Osteocyte (in vitro differentiated cells): ENCODE results near the gene GLYR1. TPM values are rescaled to one million over a fixed set of nuclear protein-coding genes. Genes with fewer than 3 reads are reported as not detected.

Experiments used
- DNase-seq: peaks from one replicate; pipeline ENCODE4 v3.0.0; 2021; ENCODE audit warnings: mixed read lengths; ENCODE audit not compliant: unreplicated experiment; ENCODE audit errors: extremely low spot score
- H3K27ac Mint-ChIP-seq: one replicate; pipeline ENCODE4 v1.8.0; 2021; ENCODE audit warnings: mild to moderate bottlenecking, mixed read lengths; ENCODE audit not compliant: unreplicated experiment
- H3K27me3 Mint-ChIP-seq: one replicate; pipeline ENCODE4 v1.8.0; 2021; ENCODE audit warnings: mixed read lengths; ENCODE audit not compliant: unreplicated experiment
- H3K36me3 Mint-ChIP-seq: one replicate; pipeline ENCODE4 v1.8.0; 2021; ENCODE audit warnings: mixed read lengths; ENCODE audit not compliant: unreplicated experiment
- H3K4me1 Mint-ChIP-seq: one replicate; pipeline ENCODE4 v1.8.0; 2021; ENCODE audit warnings: mixed read lengths; ENCODE audit not compliant: unreplicated experiment
- H3K4me3 Mint-ChIP-seq: one replicate; pipeline ENCODE4 v1.8.0; 2021; ENCODE audit warnings: mild to moderate bottlenecking, moderate library complexity, mixed read lengths; ENCODE audit not compliant: unreplicated experiment
- H3K9me3 Mint-ChIP-seq: one replicate; pipeline ENCODE4 v1.8.0; 2021; ENCODE audit warnings: mixed read lengths; ENCODE audit not compliant: unreplicated experiment
- total RNA-seq: library from RNA; stranded (reverse); gene quantifications from 2 replicates; pipeline ENCODE4 v1.2.1, GENCODE V29; 2021
- TF ChIP-seq, protein P1 (sequence below): fragments of 200-600 bp; sonication (generic); IDR thresholded peaks from 2 replicates; pipeline ENCODE4 v1.5.0; 2021; ENCODE audit warnings: antibody characterized with exemption, mild to moderate bottlenecking, moderate library complexity

The GLYR1 gene
- total RNA-seq, 1 donor from 2014 or later = 76.9 TPM

DNA sequence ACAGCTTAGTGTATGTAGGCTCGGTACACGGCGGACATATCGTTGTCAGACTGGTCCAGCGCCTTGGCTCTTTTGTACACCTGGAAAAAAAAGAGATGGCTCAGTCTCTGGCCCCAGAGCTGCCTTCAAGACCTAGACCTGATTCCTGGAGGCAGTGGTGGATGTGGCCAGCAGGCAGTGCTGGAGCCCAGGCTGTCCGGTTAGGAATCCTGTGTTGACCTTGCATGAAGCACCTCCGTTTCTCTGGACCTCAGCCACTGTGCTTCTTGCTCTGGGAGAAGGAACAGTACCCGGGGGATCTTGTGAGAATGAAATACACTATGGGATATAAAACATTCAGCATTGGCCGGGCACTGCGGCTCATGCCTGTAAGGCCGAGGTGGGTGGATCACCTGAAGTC lies 41.9 kb downstream of the GLYR1 start:
- Mint-ChIP-seq H3K36me3 (peaks cover 19% of the 10 kb centered on the region), H3K4me1 (peaks cover 19% of the 10 kb centered on the region), H3K27me3 (no peaks in the 10 kb centered on the region), H3K27ac (no peak overlapping the region), H3K9me3 (no peaks in the 10 kb centered on the region), H3K4me3 (no peak overlapping the region)
- no peak for DNase-seq
- TF ChIP-seq, protein P1, sequence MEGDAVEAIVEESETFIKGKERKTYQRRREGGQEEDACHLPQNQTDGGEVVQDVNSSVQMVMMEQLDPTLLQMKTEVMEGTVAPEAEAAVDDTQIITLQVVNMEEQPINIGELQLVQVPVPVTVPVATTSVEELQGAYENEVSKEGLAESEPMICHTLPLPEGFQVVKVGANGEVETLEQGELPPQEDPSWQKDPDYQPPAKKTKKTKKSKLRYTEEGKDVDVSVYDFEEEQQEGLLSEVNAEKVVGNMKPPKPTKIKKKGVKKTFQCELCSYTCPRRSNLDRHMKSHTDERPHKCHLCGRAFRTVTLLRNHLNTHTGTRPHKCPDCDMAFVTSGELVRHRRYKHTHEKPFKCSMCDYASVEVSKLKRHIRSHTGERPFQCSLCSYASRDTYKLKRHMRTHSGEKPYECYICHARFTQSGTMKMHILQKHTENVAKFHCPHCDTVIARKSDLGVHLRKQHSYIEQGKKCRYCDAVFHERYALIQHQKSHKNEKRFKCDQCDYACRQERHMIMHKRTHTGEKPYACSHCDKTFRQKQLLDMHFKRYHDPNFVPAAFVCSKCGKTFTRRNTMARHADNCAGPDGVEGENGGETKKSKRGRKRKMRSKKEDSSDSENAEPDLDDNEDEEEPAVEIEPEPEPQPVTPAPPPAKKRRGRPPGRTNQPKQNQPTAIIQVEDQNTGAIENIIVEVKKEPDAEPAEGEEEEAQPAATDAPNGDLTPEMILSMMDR = no peak

DNA sequence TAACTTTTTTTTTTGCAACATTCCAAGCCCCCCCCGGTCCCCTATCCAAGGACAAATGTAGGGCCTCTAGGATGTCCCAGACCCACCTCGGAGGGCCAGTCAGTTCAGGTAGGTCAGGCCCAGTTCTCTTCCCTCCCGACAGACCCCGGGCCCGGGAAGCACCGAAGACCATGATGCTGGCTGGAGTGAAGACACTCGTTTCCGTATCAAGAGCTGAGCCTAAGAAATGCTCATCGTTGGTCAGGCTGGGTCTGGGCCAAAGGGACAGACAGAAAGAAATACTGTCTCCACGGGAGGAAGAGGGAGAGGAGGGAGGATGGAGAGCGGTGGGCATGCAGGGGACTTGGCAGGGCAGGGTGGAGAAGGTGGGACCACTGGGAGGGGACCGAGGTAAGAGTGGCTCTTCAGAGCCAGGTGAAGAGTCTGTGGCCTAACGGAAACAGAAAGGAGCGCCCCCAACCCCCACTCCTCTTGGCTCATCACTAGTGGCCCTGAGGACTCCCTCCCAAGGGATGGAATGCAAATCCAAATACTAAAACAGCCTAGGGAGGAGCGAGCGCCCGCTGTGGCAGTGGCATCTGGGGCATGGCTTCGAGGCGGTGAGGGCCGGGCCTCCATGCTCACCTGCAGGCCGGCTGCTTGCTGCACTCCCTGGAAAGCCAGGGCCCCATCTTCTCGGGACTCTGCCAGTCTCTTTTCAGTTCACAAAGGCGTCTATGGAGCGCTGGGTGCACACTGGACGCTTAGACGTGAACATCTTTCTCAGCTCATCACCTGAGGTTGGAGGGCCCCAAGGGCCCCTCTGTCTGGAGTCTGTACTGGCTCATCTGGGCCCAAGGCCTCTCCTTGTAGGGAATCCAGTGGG lies 43.0 kb downstream of the GLYR1 start:
- no peaks in the 10 kb centered on the region for H3K9me3 Mint-ChIP-seq
- peaks cover 19% of the 10 kb centered on the region for H3K4me1 Mint-ChIP-seq
- no peaks in the 10 kb centered on the region for H3K27me3 Mint-ChIP-seq
- peaks cover 18% of the 10 kb centered on the region for H3K36me3 Mint-ChIP-seq
- H3K27ac Mint-ChIP-seq = no peak overlapping the region
- TF ChIP-seq, protein P1 = no peak
- peak overlapping the region; percentile 22 for H3K4me3 Mint-ChIP-seq
- no peak for DNase-seq

DNA sequence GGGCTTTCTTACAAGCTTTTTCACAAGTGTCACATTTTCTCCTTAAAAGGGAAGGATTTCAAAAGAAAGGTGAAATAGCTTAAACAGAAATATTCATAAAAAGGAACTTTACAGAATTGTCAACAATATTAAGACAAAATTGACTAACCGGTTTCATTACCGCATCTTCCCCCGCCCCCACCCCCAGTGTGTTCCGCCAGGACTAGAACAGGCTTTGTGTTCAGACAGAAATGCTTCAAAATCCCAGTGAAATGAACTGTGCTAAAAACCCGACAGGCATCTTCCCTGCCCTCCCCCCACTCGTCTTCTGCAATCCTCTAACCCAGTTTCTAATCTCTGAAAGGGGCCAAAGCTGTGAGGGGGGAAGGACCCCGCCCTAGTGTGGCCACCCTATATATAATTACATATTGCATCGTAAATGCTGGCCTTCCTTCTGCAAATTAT lies 43.7 kb downstream of the GLYR1 start:
- H3K27me3 Mint-ChIP-seq = no peaks in the 10 kb centered on the region
- TF ChIP-seq, protein P1 = no peak
- H3K36me3 Mint-ChIP-seq = peaks cover 18% of the 10 kb centered on the region
- peak overlapping the region; percentile 82 for H3K4me3 Mint-ChIP-seq
- H3K27ac Mint-ChIP-seq = peak overlapping the region; percentile 87
- H3K4me1 Mint-ChIP-seq = peaks cover 19% of the 10 kb centered on the region
- no peak for DNase-seq
- H3K9me3 Mint-ChIP-seq = no peaks in the 10 kb centered on the region

DNA sequence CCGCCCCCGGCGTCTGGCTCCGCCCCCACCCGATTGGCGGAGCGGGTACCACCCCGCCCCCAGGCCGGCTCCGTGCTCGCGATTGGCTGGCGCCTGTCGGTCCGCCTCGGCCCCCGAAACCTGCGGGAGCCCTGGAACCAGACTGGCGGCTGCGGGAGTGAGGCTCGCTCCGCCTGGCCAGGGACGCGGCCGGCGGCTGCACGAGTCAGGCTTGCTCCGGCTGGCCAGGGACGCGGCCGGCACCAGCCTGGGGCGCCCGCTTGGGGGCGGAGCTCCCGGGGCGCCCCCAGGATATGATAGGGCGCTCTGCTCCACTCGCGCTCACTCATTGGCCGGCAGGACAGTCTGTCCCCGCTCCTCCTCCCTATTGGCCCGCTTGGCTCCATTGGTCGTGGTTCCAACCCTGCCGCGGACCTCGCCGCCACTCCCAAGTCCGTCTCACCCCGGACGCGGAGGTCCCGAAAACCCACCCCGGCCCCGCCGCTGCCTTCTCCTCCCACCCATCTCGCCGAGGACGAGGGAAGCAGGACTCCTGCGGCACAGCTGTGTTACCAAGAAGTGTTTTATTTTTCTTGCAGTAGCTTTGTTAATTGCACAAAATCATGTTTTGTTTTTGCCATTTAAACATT lies 44.3 kb downstream of the GLYR1 start:
- no peaks in the 10 kb centered on the region for H3K9me3 Mint-ChIP-seq
- peak overlapping the region; percentile 87 for H3K27ac Mint-ChIP-seq
- TF ChIP-seq, protein P1 = peak; percentile 18
- peak overlapping the region; percentile 82 for H3K4me3 Mint-ChIP-seq
- peaks cover 19% of the 10 kb centered on the region for H3K4me1 Mint-ChIP-seq
- no peaks in the 10 kb centered on the region for H3K27me3 Mint-ChIP-seq
- peak; percentile 96 for DNase-seq
- peaks cover 18% of the 10 kb centered on the region for H3K36me3 Mint-ChIP-seq
